ENCODE results near the gene ARHGAP42.
A peak's percentile ranks its signal among the peaks of the same experiment; 100 is the strongest.

The ARHGAP42 gene

DNA sequence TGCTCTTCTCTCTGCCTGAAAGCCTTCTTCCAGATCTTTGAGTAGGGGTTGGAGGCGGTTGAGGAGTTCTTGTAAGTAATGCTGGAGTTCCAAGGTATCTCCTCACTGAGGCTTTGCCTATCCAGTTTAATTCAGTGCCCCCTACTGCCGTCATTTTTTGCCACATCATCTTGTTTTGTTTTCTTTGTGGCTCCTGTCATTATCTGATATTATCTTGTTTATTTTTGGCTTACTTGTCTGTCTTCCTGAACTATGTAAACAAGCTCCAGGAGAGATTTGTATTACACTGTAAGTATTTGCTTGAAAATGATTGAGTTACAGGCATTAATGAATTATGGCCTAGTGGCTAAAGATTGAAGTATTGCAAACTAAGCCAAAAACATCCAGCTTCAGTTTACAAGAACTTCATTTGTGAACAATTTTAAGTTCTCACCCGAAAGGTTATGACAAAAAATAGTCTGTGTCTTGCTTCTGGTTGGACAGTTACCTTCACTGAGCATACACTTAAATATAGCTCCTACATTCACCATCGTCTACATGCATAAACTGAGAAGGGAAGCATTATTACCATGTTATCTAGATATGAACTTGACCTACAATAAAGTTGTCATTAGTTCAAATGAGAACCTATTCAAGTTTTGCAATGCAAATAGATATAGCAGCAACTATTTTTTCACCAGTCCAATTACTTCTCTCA, 154.8 kb downstream of the ARHGAP42 start:
- no peak for DNase-seq

- DNase-seq = no peak
Measured at GRCh38 chr11:100847696-100848216, 160.7 kb downstream of the ARHGAP42 start.

- no peak for DNase-seq
Measured at GRCh38 chr11:100849009-100849900, 162.2 kb downstream of the ARHGAP42 start.

DNA sequence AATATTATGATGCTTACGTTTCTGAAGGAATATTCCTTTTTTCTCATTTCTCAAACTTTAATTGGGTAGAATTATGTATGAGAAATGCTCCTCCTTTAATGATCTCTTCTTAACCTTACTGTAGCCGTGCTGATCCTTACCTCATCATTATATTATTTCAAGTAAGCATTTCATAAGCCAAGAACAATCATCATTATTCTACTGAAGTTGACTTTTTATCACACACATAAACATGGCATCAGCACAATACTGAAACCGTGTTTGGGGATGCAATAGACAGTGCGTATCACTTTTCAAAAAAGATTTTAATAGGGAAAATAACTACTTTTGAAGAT, 162.8 kb downstream of the ARHGAP42 start:
- DNase-seq = no peak

DNA sequence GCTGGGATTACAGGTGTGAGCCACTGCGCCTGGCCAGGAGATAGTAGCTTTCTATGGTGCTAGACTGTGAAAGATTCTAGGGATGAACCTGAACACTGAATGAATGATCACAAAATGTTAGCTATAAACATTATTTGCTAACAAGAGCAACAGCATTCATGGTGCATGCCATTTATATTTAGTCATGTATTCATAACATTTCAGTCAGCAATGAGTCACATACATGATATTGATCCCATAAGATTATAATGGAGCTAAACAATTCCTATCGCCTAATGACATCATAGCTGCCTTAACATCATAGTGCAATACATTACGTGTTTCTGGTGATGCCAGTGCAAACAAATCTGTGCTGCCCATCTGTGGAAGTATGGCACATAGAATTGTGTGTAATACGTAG, 164.1 kb downstream of the ARHGAP42 start:
- DNase-seq = no peak

DNA sequence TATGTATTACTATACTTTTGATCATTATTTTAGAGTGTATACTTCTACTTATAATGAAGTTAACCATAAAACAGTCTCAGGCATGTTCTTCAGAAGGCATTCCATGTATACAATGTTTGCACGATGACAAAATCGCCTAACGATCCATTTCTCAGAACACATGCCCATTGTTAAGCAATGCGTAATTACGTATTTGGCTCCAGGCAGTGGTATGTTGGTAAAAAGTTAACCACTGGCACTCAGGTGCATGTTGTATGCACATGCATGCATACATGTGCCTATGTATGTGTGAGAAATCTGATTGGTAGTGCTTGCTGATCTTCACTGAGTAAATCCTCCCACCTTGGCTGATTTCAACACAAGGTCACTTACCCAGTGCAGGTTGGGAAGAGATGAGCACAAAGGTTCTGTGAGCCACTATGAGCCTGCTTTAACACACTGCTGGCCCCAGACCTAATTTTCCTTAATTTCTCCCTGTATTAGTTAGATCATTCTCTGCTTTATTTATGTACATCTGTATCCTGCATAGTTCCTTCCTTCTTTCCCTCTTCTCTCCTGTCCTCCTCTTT, 164.6 kb downstream of the ARHGAP42 start:
- no peak for DNase-seq

DNA sequence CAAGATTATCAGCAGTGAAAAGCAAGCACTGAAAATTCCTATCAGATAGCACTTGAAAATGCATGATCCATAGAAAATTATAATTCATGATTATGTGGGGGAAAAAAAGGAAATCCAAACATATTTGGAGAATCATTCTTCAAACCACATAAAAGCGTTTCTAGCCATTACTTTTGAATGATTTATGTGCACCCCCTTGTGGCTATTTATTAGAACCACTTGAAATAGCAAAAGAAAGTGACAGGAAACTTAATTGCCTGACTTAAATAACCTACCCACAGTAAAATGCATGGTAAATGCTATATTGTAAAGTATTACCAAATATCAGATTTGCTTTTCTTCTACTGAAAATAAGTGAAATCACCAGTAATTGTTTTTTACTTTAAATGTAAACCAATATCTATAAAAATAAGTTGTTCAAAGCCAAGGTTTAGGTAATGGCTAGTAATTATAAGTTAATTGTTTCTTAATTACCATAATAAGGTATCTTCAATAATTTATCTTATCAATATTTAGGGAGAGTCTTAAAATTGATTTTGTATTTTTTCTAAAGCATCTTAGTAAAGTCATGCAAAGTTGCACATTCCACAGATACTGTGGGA, 168.5 kb downstream of the ARHGAP42 start:
- DNase-seq = peak; percentile 53

DNA sequence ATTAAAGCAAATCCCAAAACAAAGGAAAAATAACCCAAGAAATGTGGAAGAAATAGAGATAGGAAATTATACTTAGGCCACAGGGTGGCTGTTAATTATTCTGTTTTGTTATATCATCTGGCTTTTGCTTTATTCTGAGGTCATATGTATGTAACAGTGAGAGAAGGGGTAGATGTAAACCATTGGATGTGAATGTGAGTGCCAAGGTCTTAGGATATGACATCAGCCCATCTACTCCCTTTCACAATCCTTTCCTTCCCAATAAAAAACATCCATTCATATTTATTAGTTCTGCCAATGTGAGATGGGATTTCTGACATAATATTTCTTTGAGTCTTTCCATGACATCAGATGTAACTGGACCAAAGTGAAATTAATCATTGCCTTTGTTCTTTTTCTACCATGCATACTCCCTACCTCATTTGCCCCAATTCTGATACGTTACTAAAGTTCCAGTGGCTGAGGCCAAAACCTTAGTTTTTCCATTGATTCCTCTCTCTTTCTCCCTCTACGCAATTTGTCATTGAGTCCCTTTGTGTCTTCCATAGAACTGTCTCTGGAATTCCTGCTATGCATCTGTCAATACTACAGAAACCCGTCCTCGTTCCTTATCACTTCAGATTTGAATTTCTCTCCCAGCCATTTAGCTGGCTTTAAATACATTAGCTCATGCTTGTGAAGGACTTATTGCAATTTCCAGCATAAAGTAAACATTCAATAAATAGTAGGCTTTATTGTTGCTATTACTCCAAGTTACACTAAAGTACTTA, 170.3 kb downstream of the ARHGAP42 start:
- no peak for DNase-seq

DNA sequence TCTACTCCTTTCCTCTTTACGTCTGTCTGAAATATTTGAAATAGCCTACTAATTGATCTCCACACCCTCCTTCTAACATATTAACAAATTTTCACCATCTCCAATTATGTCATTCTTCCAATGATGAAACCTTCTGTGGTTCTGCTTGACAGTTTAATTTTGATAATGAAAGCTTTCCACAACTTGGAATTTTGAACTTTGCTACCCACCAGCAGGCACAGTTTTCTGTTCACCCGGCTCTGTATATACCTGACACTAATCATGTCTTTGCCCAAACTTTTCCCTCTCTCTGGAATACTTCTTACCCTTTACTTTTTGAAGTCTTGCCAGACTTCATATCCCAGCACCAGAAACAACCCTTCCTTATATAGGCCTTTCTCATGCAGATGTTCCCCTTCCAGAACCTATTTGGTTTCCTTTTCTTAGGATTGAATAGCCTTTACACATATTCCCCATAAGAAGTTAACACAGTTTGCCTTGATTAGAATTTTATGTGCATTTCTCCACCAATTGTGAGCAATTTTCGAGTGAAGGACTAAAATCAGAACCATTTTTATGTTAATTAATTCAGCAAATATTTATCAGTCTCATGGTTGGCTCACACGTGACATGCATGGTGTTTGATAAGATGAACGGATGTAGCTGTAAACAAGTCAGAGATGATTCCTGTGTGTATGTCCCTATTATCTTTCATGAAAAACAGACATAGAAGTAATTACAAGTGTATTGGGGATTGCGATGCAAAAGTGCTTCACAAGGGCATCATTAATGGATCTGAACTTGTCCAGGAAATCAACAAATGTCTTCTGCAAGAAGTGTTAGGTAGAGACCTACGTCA, 173.4 kb downstream of the ARHGAP42 start:
- DNase-seq = no peak

GRCh38 chr11:100861212-100861611, 174.1 kb downstream of the ARHGAP42 start:
- no peak for DNase-seq

GRCh38 chr11:100863080-100863581, 176.0 kb downstream of the ARHGAP42 start:
- DNase-seq = no peak

- no peak for DNase-seq
Measured at GRCh38 chr11:100865443-100866065, 178.5 kb downstream of the ARHGAP42 start.

DNA sequence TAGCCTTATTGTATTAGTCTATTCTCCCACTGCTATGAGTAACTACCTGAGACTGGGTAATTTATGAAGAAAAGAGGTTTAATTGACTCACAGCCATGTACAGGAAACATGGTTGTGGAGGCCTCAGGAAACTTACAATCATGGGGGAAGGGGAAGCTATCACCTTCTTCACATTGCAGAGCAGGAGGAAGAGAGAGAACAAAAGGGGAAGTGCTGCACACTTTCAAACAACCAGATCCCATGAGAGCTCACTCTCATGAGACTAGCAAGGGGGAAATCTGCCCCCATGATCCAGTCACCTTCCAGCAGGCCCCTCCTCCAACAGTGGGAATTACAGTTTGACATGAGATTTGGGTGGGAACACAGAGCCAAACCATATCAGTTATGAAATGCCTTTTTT, 179.4 kb downstream of the ARHGAP42 start:
- no peak for DNase-seq

DNA sequence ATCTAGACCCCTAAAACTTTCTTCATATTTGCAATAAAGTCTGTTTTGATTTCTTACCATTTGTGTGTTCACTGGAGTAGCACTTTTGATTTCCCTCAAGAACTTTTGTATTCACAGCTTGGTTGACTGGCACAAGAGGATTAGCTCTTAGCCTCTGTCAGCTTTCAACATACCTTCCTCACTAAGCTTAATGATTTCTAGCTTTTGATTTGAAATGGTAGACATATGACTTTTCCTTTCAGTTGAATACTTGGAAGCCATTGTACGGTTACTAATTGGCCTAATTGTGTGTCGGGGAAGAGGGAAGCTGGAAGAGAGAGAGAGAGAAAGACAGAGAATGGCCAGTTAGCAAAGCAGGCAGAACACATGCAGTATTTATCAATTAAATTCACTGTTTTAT, 180.5 kb downstream of the ARHGAP42 start:
- no peak for DNase-seq

- DNase-seq = no peak
Measured at GRCh38 chr11:100869328-100869727, 182.2 kb downstream of the ARHGAP42 start.

GRCh38 chr11:100870138-100870537, 183.1 kb downstream of the ARHGAP42 start:
- no peak for DNase-seq

DNA sequence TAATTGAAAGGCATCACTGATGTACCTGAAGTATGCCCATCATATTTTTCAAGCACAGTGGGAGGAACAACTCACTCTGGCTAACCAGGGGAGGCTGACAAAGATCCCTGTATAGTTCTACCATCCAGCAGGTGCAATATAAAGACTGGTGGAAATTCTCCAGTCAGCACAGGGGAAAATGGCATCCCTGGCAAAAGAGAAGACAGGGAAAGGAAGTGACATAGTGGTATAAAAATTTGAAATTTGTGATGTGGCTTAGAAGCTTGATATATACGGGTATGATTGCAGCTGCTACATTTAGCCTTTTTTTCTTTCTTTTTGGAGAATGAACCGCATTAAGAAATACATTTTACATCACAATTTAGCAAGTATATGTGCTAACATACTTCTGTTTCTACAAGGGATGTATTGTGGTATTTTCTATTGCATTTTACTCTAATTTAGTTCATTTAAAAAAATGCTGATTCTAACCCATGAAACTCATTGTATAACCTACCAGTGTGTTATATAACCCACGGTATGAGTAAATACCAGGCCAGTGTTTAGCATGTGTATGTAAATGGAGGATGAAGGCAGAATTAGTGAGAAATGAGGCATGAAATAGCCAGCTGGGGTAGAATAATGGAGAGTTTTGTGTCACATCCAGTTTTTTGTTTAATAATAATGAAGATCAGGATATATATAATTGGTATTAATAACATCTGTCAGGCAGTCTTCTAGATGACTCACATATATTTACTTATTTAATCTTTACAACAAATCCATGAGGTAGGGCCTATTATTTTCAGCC, 186.1 kb downstream of the ARHGAP42 start:
- DNase-seq = peak; percentile 28

DNA sequence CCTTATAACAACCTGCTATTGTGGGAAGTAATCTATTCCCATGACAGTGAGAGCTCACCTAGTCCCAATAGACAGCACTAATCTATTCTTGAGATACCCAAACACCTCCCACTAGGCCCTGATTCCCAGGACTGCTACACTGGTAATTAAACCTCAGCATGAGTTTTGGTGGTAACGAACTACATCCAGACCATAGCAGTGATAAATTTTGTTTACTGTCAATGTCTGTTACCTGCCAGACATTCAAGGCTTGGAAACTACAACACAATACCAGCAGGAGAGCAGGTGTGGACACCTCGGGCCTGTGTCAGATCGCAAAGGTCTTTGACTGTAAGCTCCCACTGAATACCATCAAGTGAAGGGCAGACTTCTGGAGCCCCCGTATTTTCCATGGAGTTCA, 187.1 kb downstream of the ARHGAP42 start:
- DNase-seq = no peak

GRCh38 chr11:100875521-100875869, 188.4 kb downstream of the ARHGAP42 start:
- DNase-seq = no peak

Data from NCI-H1417 treated with DMSO at 0.1 percent for 48 hours (cell line).